ENCODE measurements around the gene ERVH48-1.

DNA sequence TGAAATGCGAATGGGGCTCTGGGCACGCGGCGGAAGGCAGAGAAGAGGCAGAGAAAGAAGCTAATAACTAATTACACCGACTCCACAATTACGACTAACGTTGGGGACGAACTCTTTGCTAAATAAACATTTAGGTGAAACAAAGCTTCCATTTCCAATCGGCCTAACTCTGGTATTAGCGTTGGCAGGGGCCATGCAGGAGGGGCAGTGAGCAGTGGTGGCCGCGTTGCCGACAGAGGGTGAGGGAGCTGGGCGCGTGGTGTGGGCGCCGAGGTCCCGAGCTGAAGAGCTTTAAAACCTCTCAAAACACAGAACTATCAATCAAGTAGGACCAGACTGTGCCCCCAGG, 32.9 kb downstream of the ERVH48-1 start:
- TF ChIP-seq, protein P1, sequence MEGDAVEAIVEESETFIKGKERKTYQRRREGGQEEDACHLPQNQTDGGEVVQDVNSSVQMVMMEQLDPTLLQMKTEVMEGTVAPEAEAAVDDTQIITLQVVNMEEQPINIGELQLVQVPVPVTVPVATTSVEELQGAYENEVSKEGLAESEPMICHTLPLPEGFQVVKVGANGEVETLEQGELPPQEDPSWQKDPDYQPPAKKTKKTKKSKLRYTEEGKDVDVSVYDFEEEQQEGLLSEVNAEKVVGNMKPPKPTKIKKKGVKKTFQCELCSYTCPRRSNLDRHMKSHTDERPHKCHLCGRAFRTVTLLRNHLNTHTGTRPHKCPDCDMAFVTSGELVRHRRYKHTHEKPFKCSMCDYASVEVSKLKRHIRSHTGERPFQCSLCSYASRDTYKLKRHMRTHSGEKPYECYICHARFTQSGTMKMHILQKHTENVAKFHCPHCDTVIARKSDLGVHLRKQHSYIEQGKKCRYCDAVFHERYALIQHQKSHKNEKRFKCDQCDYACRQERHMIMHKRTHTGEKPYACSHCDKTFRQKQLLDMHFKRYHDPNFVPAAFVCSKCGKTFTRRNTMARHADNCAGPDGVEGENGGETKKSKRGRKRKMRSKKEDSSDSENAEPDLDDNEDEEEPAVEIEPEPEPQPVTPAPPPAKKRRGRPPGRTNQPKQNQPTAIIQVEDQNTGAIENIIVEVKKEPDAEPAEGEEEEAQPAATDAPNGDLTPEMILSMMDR (conservative IDR thresholded peaks at IDR 0.05; ENCODE audit: low read length), result no peak
- no peak for TF ChIP-seq EZH2phosphoT487 (IDR thresholded peaks at IDR 0.05; ENCODE audit: borderline replicate concordance, low read depth, low read length)
